Measurements from ENCODE around the gene TSPYL4. TPM values are rescaled to one million over a fixed set of nuclear protein-coding genes. Genes with fewer than 3 reads are reported as not detected.

Gene TSPYL4
- total RNA-seq, 1 experiment from 2014 or later: 15.3 TPM

DNA sequence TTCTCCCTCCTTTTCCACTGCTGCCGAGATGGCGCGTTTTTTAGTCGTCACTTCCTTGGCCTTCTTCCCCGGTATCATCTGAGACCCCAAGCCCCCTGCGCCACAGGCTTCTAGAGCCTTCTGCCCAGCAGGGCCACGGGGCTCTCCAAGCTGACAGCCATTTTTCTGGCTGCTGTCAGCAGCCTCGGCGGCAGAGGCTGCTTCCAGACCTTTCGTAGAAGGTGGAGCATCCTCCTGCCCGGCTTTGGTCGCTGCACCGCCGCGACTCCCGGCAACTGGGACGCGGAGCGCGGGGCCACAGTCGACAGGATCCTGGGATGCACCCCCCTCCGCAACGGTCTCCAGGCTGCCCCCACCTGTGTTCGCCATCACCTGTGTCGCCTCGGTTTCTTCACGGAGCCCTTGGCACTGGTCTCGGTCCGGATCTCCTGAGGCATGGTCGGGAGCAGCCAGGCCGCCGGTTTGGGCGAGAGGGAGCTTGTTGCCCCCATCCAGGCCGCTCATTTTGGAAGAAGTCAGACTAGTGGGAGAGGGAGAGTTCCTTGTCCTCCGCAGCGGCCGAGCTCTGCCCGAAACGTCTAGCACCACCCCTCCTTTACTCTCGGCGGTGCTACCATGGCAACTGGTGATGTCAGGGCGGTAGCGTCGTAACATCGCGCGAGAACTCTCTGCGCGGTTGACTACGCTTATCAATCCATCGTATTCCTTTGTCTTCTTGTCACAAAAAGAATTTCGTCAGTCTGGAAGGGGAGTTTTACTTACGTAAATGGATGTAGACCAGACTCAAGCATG lies at the start of gene TSPYL4 (continued):
- TF ChIP-seq, protein P1, sequence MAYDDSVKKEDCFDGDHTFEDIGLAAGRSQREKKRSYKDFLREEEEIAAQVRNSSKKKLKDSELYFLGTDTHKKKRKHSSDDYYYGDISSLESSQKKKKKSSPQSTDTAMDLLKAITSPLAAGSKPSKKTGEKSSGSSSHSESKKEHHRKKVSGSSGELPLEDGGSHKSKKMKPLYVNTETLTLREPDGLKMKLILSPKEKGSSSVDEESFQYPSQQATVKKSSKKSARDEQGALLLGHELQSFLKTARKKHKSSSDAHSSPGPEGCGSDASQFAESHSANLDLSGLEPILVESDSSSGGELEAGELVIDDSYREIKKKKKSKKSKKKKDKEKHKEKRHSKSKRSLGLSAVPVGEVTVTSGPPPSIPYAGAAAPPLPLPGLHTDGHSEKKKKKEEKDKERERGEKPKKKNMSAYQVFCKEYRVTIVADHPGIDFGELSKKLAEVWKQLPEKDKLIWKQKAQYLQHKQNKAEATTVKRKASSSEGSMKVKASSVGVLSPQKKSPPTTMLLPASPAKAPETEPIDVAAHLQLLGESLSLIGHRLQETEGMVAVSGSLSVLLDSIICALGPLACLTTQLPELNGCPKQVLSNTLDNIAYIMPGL (CRISPR knock-in tag; IDR thresholded peaks at IDR 0.05): 0 out of 2 replicates have a peak, but pooled peaks have one; percentile 50
- TF ChIP-seq PRRX2 (CRISPR knock-in tag; IDR thresholded peaks at IDR 0.05) (no peak), ETV6 (CRISPR knock-in tag; IDR thresholded peaks at IDR 0.05) (peak; percentile 74; the same call in 1 of the 2 replicates), NR3C1 (CRISPR knock-in tag; conservative IDR thresholded peaks at IDR 0.05; ENCODE audit: low read depth) (no peak), ZNF396 (CRISPR knock-in tag; IDR thresholded peaks at IDR 0.05; ENCODE audit: borderline replicate concordance) (no peak), GTF2I (CRISPR knock-in tag; conservative IDR thresholded peaks at IDR 0.05) (no peak), NFYB (CRISPR knock-in tag; conservative IDR thresholded peaks at IDR 0.05; ENCODE audit: low read depth) (no peak), OVOL2 (CRISPR knock-in tag; IDR thresholded peaks at IDR 0.05; ENCODE audit: borderline replicate concordance) (no peak)
- TF ChIP-seq, protein P2, sequence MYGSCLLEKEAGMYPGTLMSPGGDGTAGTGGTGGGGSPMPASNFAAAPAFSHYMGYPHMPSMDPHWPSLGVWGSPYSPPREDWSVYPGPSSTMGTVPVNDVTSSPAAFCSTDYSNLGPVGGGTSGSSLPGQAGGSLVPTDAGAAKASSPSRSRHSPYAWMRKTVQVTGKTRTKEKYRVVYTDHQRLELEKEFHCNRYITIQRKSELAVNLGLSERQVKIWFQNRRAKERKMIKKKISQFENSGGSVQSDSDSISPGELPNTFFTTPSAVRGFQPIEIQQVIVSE (CRISPR knock-in tag; IDR thresholded peaks at IDR 0.05; ENCODE audit: borderline replicate concordance): no peak
- TF ChIP-seq, protein P3, sequence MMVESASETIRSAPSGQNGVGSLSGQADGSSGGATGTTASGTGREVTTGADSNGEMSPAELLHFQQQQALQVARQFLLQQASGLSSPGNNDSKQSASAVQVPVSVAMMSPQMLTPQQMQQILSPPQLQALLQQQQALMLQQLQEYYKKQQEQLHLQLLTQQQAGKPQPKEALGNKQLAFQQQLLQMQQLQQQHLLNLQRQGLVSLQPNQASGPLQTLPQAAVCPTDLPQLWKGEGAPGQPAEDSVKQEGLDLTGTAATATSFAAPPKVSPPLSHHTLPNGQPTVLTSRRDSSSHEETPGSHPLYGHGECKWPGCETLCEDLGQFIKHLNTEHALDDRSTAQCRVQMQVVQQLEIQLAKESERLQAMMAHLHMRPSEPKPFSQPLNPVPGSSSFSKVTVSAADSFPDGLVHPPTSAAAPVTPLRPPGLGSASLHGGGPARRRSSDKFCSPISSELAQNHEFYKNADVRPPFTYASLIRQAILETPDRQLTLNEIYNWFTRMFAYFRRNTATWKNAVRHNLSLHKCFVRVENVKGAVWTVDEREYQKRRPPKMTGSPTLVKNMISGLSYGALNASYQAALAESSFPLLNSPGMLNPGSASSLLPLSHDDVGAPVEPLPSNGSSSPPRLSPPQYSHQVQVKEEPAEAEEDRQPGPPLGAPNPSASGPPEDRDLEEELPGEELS (CRISPR knock-in tag; IDR thresholded peaks at IDR 0.05): peak; percentile 88; the same call in 1 of the 2 replicates

DNA sequence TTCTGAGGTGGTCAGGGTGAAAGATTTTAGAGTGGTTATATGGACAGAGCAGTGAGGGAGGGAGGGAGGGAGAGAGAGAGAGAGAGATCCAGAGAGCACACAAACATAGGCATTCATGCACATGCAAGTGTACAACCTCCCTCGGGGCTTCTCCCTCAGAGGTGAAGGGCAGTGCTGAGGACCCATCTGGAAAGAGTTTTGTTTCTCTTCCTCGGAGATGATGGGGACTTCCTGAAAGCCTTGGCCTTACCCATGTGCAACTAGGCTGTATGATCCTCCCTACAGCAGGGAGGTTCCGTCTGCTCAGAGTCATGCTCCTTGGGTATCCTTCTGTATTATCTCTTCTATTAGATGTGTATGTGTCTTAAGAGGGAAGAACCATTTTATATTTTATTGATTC lies 47.2 kb upstream of the TSPYL4 start:
- ATAC-seq (no peak), DNase-seq (ENCODE audit: low spot score) (no peak)
- Mint-ChIP-seq H3K27me3 (ENCODE audit: low read depth) (no peaks in the 10 kb centered on the region), H3K9me3 (peaks cover 22% of the 10 kb centered on the region), H3K4me3 (no peak overlapping the region), H3K36me3 (peaks cover 11% of the 10 kb centered on the region), H3K4me1 (no peaks in the 10 kb centered on the region), H3K27ac (no peak overlapping the region)
- CTCF ChIA-PET: no interaction called here
- POLR2A ChIA-PET: no interaction called here
- TF ChIP-seq FOXP1 (CRISPR knock-in tag; IDR thresholded peaks at IDR 0.05; ENCODE audit: borderline replicate concordance): no peak
- TF ChIP-seq, protein P4, sequence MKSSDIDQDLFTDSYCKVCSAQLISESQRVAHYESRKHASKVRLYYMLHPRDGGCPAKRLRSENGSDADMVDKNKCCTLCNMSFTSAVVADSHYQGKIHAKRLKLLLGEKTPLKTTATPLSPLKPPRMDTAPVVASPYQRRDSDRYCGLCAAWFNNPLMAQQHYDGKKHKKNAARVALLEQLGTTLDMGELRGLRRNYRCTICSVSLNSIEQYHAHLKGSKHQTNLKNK (CRISPR knock-in tag; IDR thresholded peaks at IDR 0.05): no peak
- TF ChIP-seq CREM (CRISPR knock-in tag; IDR thresholded peaks at IDR 0.05): no peak
- TF ChIP-seq, protein P5, sequence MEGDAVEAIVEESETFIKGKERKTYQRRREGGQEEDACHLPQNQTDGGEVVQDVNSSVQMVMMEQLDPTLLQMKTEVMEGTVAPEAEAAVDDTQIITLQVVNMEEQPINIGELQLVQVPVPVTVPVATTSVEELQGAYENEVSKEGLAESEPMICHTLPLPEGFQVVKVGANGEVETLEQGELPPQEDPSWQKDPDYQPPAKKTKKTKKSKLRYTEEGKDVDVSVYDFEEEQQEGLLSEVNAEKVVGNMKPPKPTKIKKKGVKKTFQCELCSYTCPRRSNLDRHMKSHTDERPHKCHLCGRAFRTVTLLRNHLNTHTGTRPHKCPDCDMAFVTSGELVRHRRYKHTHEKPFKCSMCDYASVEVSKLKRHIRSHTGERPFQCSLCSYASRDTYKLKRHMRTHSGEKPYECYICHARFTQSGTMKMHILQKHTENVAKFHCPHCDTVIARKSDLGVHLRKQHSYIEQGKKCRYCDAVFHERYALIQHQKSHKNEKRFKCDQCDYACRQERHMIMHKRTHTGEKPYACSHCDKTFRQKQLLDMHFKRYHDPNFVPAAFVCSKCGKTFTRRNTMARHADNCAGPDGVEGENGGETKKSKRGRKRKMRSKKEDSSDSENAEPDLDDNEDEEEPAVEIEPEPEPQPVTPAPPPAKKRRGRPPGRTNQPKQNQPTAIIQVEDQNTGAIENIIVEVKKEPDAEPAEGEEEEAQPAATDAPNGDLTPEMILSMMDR (IDR thresholded peaks at IDR 0.05): no peak
- TF ChIP-seq, protein P6, sequence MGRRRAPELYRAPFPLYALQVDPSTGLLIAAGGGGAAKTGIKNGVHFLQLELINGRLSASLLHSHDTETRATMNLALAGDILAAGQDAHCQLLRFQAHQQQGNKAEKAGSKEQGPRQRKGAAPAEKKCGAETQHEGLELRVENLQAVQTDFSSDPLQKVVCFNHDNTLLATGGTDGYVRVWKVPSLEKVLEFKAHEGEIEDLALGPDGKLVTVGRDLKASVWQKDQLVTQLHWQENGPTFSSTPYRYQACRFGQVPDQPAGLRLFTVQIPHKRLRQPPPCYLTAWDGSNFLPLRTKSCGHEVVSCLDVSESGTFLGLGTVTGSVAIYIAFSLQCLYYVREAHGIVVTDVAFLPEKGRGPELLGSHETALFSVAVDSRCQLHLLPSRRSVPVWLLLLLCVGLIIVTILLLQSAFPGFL (CRISPR knock-in tag; IDR thresholded peaks at IDR 0.05; ENCODE audit: borderline replicate concordance): no peak
- TF ChIP-seq KAT7 (CRISPR knock-in tag; IDR thresholded peaks at IDR 0.05; ENCODE audit: borderline replicate concordance): no peak
- no peak for TF ChIP-seq CBFB (CRISPR knock-in tag; IDR thresholded peaks at IDR 0.05; ENCODE audit: low read depth)
- TF ChIP-seq ZNF396 (CRISPR knock-in tag; IDR thresholded peaks at IDR 0.05; ENCODE audit: borderline replicate concordance): no peak
- no peak for TF ChIP-seq ELF4 (CRISPR knock-in tag; IDR thresholded peaks at IDR 0.05; ENCODE audit: low read depth)
- TF ChIP-seq FOXJ3 (CRISPR knock-in tag; IDR thresholded peaks at IDR 0.05; ENCODE audit: borderline replicate concordance): no peak
- TF ChIP-seq, protein P7, sequence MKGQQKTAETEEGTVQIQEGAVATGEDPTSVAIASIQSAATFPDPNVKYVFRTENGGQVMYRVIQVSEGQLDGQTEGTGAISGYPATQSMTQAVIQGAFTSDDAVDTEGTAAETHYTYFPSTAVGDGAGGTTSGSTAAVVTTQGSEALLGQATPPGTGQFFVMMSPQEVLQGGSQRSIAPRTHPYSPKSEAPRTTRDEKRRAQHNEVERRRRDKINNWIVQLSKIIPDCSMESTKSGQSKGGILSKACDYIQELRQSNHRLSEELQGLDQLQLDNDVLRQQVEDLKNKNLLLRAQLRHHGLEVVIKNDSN (CRISPR knock-in tag; IDR thresholded peaks at IDR 0.05): no peak
- TF ChIP-seq IRF2 (CRISPR knock-in tag; IDR thresholded peaks at IDR 0.05; ENCODE audit: borderline replicate concordance, low read depth): no peak
- no peak for TF ChIP-seq RELA (CRISPR knock-in tag; IDR thresholded peaks at IDR 0.05; ENCODE audit: borderline replicate concordance)
- TF ChIP-seq FOXK1 (CRISPR knock-in tag; IDR thresholded peaks at IDR 0.05): no peak
- TF ChIP-seq, protein P3 (CRISPR knock-in tag; IDR thresholded peaks at IDR 0.05): no peak
- no peak for TF ChIP-seq GABPB1 (CRISPR knock-in tag; IDR thresholded peaks at IDR 0.05)
- no peak for TF ChIP-seq OVOL2 (CRISPR knock-in tag; IDR thresholded peaks at IDR 0.05; ENCODE audit: borderline replicate concordance)
- no peak for TF ChIP-seq ZNF232 (CRISPR knock-in tag; IDR thresholded peaks at IDR 0.05)
